Left lung (tissue), 10 donors: ENCODE results near the gene MTUS2. TPM values are rescaled to one million over a fixed set of nuclear protein-coding genes. Genes with fewer than 3 reads are reported as not detected.
A peak's percentile ranks its signal among the peaks of the same experiment; 100 is the strongest.

Experiments
- ATAC-seq: fragments of 200-7000 bp; cut with Tn5 transposase; one replicate; pipeline ENCODE4 v1.9.1; 2020; ENCODE audit warnings: moderate library complexity
- DNase-seq, 4 donors: peaks; one replicate each; pipeline ENCODE4 v3.0.0-alpha.2; 2013 to 2020
- H3K27ac ChIP-seq, 2 donors: fragments of 200-600 bp; sonication (generic) in 1 of 2; one replicate each; pipeline versions ENCODE4 v1.5.0 to v1.8.0; 2020 to 2021
- H3K27me3 ChIP-seq, 2 donors: fragments of 200-600 bp; sonication (generic) in 1 of 2; one replicate each; pipeline versions ENCODE4 v1.5.0 to v1.8.0; 2020 to 2021
- H3K36me3 ChIP-seq, 2 donors: fragments of 200-600 bp; sonication (generic) in 1 of 2; one replicate each; pipeline versions ENCODE4 v1.5.0 to v1.8.0; 2020 to 2021
- H3K4me1 ChIP-seq, 2 donors: fragments of 200-600 bp; one replicate each; pipeline ENCODE4 v1.8.0; 2021
- H3K4me3 ChIP-seq, 2 donors: fragments of 200-600 bp; sonication (generic) in 1 of 2; one replicate each; pipeline versions ENCODE4 v1.5.0 to v1.8.0; 2020 to 2021; ENCODE audit warnings: mild to moderate bottlenecking in 1 of 2
- H3K9me3 ChIP-seq, 2 donors: fragments of 200-600 bp; sonication (generic) in 1 of 2; one replicate each; pipeline versions ENCODE4 v1.5.0 to v1.8.0; 2020 to 2021
- intact Hi-C, 2 donors: fragments of 100-400 bp; cut with DNase I; formaldehyde crosslinking; loops; one replicate each; pipeline versions ENCODE4 v1.11.2 to v1.14.2; 2022
- polyA plus RNA-seq, 6 donors: library from polyadenylated mRNA; unstranded; fragments of 120-200 nt; gene quantifications; one replicate each; pipeline ENCODE4 v1.2.1, GENCODE V29; 2013; ENCODE audit not compliant: insufficient read length in 6 of 6
- total RNA-seq, 2 donors: library from RNA; stranded (reverse); fragmentation: NEBNext Ultra II Directional; extraction: Animal tissue kit (Norgen Biotek cat#: 25700); gene quantifications; one replicate each; pipeline ENCODE4 v1.2.1, GENCODE V29; 2021
- TF ChIP-seq, protein P1 (sequence below), 2 donors: fragments of 200-600 bp; sonication (generic) in 1 of 2; IDR thresholded peaks; one replicate each; pipeline versions ENCODE4 v1.5.0 to v1.8.0; 2021; ENCODE audit warnings: antibody characterized with exemption in 2 of 2
- donor health status: DM: no; HTN: yes; CAD: no.
- donor health status: DM: no; HTN: no; CAD: no.

The MTUS2 gene
- total and polyA plus RNA-seq, 8 donors = 0.21 to 0.92 (median 0.50) TPM

DNA sequence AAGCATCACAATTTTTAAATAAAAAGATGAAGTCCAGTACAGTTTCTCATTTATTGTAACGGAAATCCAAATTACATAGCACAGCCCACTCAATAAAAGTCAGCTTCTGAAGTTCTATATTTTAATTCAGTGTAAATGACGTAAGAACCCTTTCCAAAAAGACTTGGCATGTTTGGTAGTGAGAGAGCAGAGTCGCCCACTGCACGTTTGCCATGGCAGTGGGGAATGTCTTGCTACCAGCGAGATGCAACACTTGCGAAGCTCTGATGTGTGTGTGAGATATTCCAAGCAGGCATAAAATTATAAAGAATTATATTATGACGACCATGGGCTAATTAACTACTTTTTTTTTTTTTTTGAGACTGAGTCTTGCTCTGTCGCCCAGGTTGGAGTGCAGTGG lies 585.3 kb downstream of the MTUS2 start:
- no peak overlapping the region for H3K4me3 ChIP-seq
- no peaks in the 10 kb centered on the region for H3K27me3 ChIP-seq
- H3K9me3 ChIP-seq = no peaks in the 10 kb centered on the region
- intact Hi-C loops = no loop called here
- no peaks in the 10 kb centered on the region for H3K36me3 ChIP-seq
- H3K27ac ChIP-seq = no peak overlapping the region
- H3K4me1 ChIP-seq = no peaks in the 10 kb centered on the region
- DNase-seq (no peak), ATAC-seq (no peak)
- TF ChIP-seq, protein P1, sequence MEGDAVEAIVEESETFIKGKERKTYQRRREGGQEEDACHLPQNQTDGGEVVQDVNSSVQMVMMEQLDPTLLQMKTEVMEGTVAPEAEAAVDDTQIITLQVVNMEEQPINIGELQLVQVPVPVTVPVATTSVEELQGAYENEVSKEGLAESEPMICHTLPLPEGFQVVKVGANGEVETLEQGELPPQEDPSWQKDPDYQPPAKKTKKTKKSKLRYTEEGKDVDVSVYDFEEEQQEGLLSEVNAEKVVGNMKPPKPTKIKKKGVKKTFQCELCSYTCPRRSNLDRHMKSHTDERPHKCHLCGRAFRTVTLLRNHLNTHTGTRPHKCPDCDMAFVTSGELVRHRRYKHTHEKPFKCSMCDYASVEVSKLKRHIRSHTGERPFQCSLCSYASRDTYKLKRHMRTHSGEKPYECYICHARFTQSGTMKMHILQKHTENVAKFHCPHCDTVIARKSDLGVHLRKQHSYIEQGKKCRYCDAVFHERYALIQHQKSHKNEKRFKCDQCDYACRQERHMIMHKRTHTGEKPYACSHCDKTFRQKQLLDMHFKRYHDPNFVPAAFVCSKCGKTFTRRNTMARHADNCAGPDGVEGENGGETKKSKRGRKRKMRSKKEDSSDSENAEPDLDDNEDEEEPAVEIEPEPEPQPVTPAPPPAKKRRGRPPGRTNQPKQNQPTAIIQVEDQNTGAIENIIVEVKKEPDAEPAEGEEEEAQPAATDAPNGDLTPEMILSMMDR (IDR thresholded peaks at IDR 0.05) = no peak

DNA sequence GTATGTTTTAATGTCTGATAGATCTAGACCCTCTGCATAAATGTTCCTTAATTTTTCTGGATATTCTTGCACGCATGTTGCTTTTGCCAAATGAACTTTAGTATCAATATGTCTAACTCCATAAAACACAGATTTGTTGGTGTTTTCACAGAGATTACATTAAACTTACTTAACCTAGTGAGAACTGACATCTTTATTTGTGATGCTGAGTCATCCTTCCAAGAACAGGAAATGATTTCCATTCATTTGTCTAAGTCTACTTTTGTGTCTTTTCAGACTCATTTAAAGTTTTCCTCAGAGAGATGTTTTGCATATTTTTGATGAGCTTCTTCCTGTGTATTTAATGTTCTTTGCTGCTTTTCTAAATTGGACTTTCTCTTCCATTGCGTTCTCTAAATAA lies 591.3 kb downstream of the MTUS2 start:
- intact Hi-C loops = no loop called here
- H3K4me3 ChIP-seq = no peak overlapping the region
- no peak for ATAC-seq
- H3K9me3 ChIP-seq = peaks cover 0 to 5% of the 10 kb centered on the region in 2 donors
- H3K27me3 ChIP-seq = no peaks in the 10 kb centered on the region
- DNase-seq = no peak
- no peaks in the 10 kb centered on the region for H3K4me1 ChIP-seq
- no peak overlapping the region for H3K27ac ChIP-seq
- H3K36me3 ChIP-seq = no peaks in the 10 kb centered on the region
- TF ChIP-seq, protein P1 (IDR thresholded peaks at IDR 0.05) = no peak

DNA sequence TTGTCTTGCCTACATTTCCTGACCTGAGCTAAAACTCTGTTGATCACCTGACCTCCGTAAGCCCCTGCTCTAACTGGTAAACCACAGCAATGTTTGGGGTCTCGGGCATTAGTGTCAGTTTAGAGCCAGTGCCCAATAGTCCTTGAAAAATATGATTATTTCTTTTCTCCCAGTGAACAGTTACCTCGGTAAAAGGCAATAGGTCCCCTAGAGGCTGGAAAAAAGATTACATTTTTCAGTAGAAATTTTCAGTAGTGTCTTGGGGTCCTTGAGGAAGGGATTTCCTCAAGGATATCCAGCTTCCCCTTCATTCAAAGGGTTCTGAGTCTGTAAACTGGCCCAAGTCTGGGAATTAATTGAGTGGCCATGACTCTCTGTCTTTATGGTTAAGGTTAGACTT lies 597.9 kb downstream of the MTUS2 start:
- Histone ChIP-seq H3K27ac (no peak overlapping the region), H3K4me3 (no peak overlapping the region), H3K36me3 (no peaks in the 10 kb centered on the region), H3K9me3 (peaks cover 0 to 1% of the 10 kb centered on the region in 2 donors), H3K4me1 (no peaks in the 10 kb centered on the region), H3K27me3 (peaks cover 0 to 4% of the 10 kb centered on the region in 2 donors)
- TF ChIP-seq, protein P1 (IDR thresholded peaks at IDR 0.05) = no peak
- no peak for DNase-seq
- no peak for ATAC-seq
- intact Hi-C loops = no loop called here

DNA sequence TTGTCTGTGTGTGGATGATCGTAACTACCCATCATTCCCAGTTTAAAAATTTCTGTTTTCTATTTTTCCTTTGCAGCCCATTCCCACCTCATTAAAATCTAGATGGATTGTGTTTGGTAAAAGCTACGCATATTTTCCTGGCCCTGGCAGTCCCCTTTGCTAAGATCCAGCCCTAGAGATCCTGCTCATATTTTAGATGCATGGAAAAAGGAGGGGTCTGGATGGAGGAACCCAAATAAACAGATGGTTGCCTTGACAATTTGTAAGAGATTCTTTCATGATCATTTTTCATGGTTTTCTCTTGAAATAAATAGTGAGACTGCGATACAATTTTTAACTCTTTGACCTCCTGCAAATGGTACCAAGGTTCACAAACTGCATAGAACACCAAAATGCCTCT lies 601.0 kb downstream of the MTUS2 start:
- Histone ChIP-seq H3K4me3 (no peak overlapping the region), H3K9me3 (no peaks in the 10 kb centered on the region), H3K36me3 (no peaks in the 10 kb centered on the region), H3K27me3 (peaks cover 1 to 9% of the 10 kb centered on the region in 2 donors), H3K27ac (no peak overlapping the region), H3K4me1 (no peaks in the 10 kb centered on the region)
- ATAC-seq (no peak), DNase-seq (peak in 1 of 4 donors; percentile 30)
- intact Hi-C loops = no loop called here
- TF ChIP-seq, protein P1 (IDR thresholded peaks at IDR 0.05) = no peak

DNA sequence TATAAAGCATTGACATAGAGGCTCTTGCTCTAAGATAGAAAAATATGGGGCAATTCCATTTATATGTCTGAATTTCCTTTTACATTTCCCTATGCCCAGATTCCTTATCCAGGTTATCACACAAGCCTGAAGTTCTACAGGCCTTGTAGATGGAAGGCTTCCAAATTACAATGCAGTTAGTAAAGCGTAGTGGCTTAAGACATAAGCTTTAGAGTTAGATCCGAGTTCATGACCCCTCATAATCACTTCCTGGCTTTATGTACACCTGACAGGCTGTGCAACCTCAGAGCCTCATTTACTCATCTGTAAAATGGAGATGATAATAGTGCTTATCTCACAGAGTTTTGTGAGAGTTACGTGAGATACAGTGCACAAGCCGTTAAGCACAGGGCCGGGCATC lies 601.9 kb downstream of the MTUS2 start:
- TF ChIP-seq, protein P1 (IDR thresholded peaks at IDR 0.05) = no peak
- no peak for ATAC-seq
- Histone ChIP-seq H3K4me1 (no peaks in the 10 kb centered on the region), H3K9me3 (no peaks in the 10 kb centered on the region), H3K27ac (no peak overlapping the region), H3K27me3 (peaks cover 10 to 18% of the 10 kb centered on the region in 2 donors), H3K36me3 (no peaks in the 10 kb centered on the region), H3K4me3 (no peak overlapping the region)
- intact Hi-C loops = no loop called here
- DNase-seq = no peak
